ENCODE measurements around the gene MAPK8IP3.
A peak's percentile ranks its signal among the peaks of the same experiment; 100 is the strongest.
"Not testable (repeated sequence)": the region's sequence is repeated elsewhere in the genome, so short reads cannot be mapped to it uniquely, and the experiment has no call there.

Gene MAPK8IP3

GRCh38 chr16:1677942-1678499 is 28.0 kb upstream of the MAPK8IP3 start, which contains the start of gene JPT2:
Gene JPT2, plus strand, starts transcription at chr16:1678279. Its CDS starts 34 bp downstream, at chr16:1678313.
- peak; percentile 97 for DNase-seq

- DNase-seq, result peak; percentile 34
Measured at GRCh38 chr16:1678500-1679098, 27.4 kb upstream of the MAPK8IP3 start.

- DNase-seq, result no peak
Measured at GRCh38 chr16:1680361-1680760, 25.6 kb upstream of the MAPK8IP3 start.

GRCh38 chr16:1681032-1681431 is 25.0 kb upstream of the MAPK8IP3 start:
- DNase-seq, result no peak

GRCh38 chr16:1687427-1688316 is 18.3 kb upstream of the MAPK8IP3 start:
- no peak for DNase-seq

GRCh38 chr16:1688807-1689560 is 17.0 kb upstream of the MAPK8IP3 start:
- no peak for DNase-seq

GRCh38 chr16:1689853-1690252 is 16.1 kb upstream of the MAPK8IP3 start:
- DNase-seq, result no peak

- no peak for DNase-seq
Measured at GRCh38 chr16:1690810-1691209, 15.2 kb upstream of the MAPK8IP3 start.

GRCh38 chr16:1691276-1691675 is 14.7 kb upstream of the MAPK8IP3 start:
- DNase-seq, result peak; percentile 26

GRCh38 chr16:1691956-1692355 is 14.0 kb upstream of the MAPK8IP3 start:
- peak; percentile 68 for DNase-seq

GRCh38 chr16:1696863-1697262 is 9.1 kb upstream of the MAPK8IP3 start:
- DNase-seq, result no peak

GRCh38 chr16:1698680-1699079 is 7.3 kb upstream of the MAPK8IP3 start:
- DNase-seq, result no peak

- DNase-seq, result no peak
Measured at GRCh38 chr16:1700246-1700645, 5.7 kb upstream of the MAPK8IP3 start.

- DNase-seq, result no peak
Measured at GRCh38 chr16:1701216-1701878, 4.6 kb upstream of the MAPK8IP3 start.

GRCh38 chr16:1705324-1705687 is 689 bp upstream of the MAPK8IP3 start:
- not testable (repeated sequence) for DNase-seq

- DNase-seq, result no peak
Measured at GRCh38 chr16:1706386-1707192, 594 bp downstream of the MAPK8IP3 start.

- peak; percentile 26 for DNase-seq
Measured at GRCh38 chr16:1707193-1707790, 1.3 kb downstream of the MAPK8IP3 start.

GRCh38 chr16:1708083-1708767 is 2.2 kb downstream of the MAPK8IP3 start:
- no peak for DNase-seq

- DNase-seq, result peak; percentile 35
Measured at GRCh38 chr16:1708768-1709180, 2.8 kb downstream of the MAPK8IP3 start.

- DNase-seq, result no peak
Measured at GRCh38 chr16:1709356-1709755, 3.4 kb downstream of the MAPK8IP3 start.
